Chondrocyte (in vitro differentiated cells): ENCODE results near the gene CASK. TPM values are rescaled to one million over a fixed set of nuclear protein-coding genes. Genes with fewer than 3 reads are reported as not detected.

ENCODE experiments used
- DNase-seq: peaks from one replicate; pipeline ENCODE4 v3.0.0; 2021; ENCODE audit warnings: mixed read lengths, low spot score
- H3K27ac Mint-ChIP-seq: one replicate; pipeline ENCODE4 v1.8.0; 2021; ENCODE audit warnings: mild to moderate bottlenecking, moderate library complexity, mixed read lengths; ENCODE audit not compliant: unreplicated experiment
- H3K27me3 Mint-ChIP-seq: 2 replicates; pipeline ENCODE4 v1.8.0; 2021; ENCODE audit warnings: low read depth, mixed read lengths
- H3K36me3 Mint-ChIP-seq: 2 replicates; pipeline ENCODE4 v1.8.0; 2021; ENCODE audit warnings: low read depth, mixed read lengths
- H3K4me1 Mint-ChIP-seq: 2 replicates; pipeline ENCODE4 v1.8.0; 2021; ENCODE audit warnings: low read depth, mild to moderate bottlenecking, mixed read lengths
- H3K4me3 Mint-ChIP-seq: one replicate; pipeline ENCODE4 v1.8.0; 2021; ENCODE audit warnings: mild to moderate bottlenecking, moderate library complexity, mixed read lengths; ENCODE audit not compliant: unreplicated experiment
- H3K9me3 Mint-ChIP-seq: 2 replicates; pipeline ENCODE4 v1.8.0; 2021; ENCODE audit warnings: low read depth, mixed read lengths
- CTCF ChIP-seq: fragments of 200-600 bp; sonication (generic); IDR thresholded peaks from 2 replicates; pipeline ENCODE4 v1.5.0; 2021; ENCODE audit warnings: antibody characterized with exemption, mild to moderate bottlenecking, moderate library complexity
- total RNA-seq: library from RNA; stranded (reverse); gene quantifications from 3 replicates; pipeline ENCODE4 v1.2.1, GENCODE V29; 2021

The CASK gene
- total RNA-seq, 1 donor from 2014 or later, result 44.9 TPM

- no peak for DNase-seq
- peak overlapping the region; percentile 78 for H3K27ac Mint-ChIP-seq
- peaks cover 2% of the 10 kb centered on the region for H3K9me3 Mint-ChIP-seq
Observed at GRCh38 chrX:41589634-41590270, 333.6 kb downstream of the CASK start.

GRCh38 chrX:41588271-41588670 lies 335.1 kb downstream of the CASK start:
- no peaks in the 10 kb centered on the region for H3K36me3 Mint-ChIP-seq
- no peaks in the 10 kb centered on the region for H3K9me3 Mint-ChIP-seq
- H3K4me1 Mint-ChIP-seq, result peaks cover 18% of the 10 kb centered on the region
- no peak for TF ChIP-seq CTCF
- no peak overlapping the region for H3K4me3 Mint-ChIP-seq
- no peaks in the 10 kb centered on the region for H3K27me3 Mint-ChIP-seq
- no peak overlapping the region for H3K27ac Mint-ChIP-seq
- no peak for DNase-seq

More at GRCh38 chrX:41589634-41590270, 333.6 kb downstream of the CASK start:
- TF ChIP-seq CTCF, result no peak
- H3K4me3 Mint-ChIP-seq, result peak overlapping the region; percentile 55
- no peaks in the 10 kb centered on the region for H3K36me3 Mint-ChIP-seq
- H3K4me1 Mint-ChIP-seq, result peaks cover 21% of the 10 kb centered on the region
- H3K27me3 Mint-ChIP-seq, result no peaks in the 10 kb centered on the region

- H3K9me3 Mint-ChIP-seq, result peaks cover 5% of the 10 kb centered on the region
- H3K36me3 Mint-ChIP-seq, result peaks cover 13% of the 10 kb centered on the region
- no peak overlapping the region for H3K4me3 Mint-ChIP-seq
- TF ChIP-seq CTCF, result no peak
- H3K27me3 Mint-ChIP-seq, result no peaks in the 10 kb centered on the region
- peak overlapping the region; percentile 17 for H3K27ac Mint-ChIP-seq
- H3K4me1 Mint-ChIP-seq, result no peaks in the 10 kb centered on the region
- DNase-seq, result no peak
Observed at GRCh38 chrX:41580423-41581064, 342.8 kb downstream of the CASK start.

- H3K4me3 Mint-ChIP-seq, result no peak overlapping the region
- peaks cover 9% of the 10 kb centered on the region for H3K36me3 Mint-ChIP-seq
- peaks cover 19% of the 10 kb centered on the region for H3K9me3 Mint-ChIP-seq
- H3K27ac Mint-ChIP-seq, result no peak overlapping the region
- TF ChIP-seq CTCF, result no peak
- H3K4me1 Mint-ChIP-seq, result peaks cover 24% of the 10 kb centered on the region
- H3K27me3 Mint-ChIP-seq, result no peaks in the 10 kb centered on the region
- DNase-seq, result no peak
Observed at GRCh38 chrX:41563876-41564275, 359.5 kb downstream of the CASK start.

GRCh38 chrX:41561045-41561444 lies 362.3 kb downstream of the CASK start:
- Mint-ChIP-seq H3K4me1 (peaks cover 28% of the 10 kb centered on the region), H3K27me3 (no peaks in the 10 kb centered on the region), H3K4me3 (no peak overlapping the region), H3K27ac (peak overlapping the region; percentile 78), H3K9me3 (peaks cover 14% of the 10 kb centered on the region), H3K36me3 (peaks cover 6% of the 10 kb centered on the region)
- no peak for TF ChIP-seq CTCF
- no peak for DNase-seq
